ENCODE results near the gene CPEB3.

DNA sequence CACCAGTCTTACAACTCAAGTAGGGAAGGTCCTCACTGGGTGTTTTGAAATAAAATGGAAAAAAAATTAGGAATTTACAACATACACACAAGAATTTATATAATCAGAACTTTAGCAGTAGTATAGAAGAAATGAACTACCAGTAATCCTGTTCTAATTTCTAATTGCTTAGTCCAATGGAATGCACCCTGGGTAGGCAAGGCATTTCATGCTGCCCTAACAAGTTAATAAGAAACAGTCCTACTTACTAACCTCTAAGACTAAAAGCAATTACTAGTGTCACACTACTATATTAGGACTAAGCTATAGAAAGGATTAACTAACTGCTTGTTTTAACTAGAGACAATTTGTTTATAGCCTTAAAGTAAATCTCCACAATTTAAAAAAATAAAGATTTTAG, 209.2 kb downstream of the CPEB3 start:
- TF ChIP-seq, protein P1, sequence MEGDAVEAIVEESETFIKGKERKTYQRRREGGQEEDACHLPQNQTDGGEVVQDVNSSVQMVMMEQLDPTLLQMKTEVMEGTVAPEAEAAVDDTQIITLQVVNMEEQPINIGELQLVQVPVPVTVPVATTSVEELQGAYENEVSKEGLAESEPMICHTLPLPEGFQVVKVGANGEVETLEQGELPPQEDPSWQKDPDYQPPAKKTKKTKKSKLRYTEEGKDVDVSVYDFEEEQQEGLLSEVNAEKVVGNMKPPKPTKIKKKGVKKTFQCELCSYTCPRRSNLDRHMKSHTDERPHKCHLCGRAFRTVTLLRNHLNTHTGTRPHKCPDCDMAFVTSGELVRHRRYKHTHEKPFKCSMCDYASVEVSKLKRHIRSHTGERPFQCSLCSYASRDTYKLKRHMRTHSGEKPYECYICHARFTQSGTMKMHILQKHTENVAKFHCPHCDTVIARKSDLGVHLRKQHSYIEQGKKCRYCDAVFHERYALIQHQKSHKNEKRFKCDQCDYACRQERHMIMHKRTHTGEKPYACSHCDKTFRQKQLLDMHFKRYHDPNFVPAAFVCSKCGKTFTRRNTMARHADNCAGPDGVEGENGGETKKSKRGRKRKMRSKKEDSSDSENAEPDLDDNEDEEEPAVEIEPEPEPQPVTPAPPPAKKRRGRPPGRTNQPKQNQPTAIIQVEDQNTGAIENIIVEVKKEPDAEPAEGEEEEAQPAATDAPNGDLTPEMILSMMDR (IDR thresholded peaks at IDR 0.05; ENCODE audit: extremely low read depth in 1 of 2, insufficient read depth in 1 of 2, low read depth in 1 of 2, low read length in 2 of 2): no peak
- TF ChIP-seq, protein P2, sequence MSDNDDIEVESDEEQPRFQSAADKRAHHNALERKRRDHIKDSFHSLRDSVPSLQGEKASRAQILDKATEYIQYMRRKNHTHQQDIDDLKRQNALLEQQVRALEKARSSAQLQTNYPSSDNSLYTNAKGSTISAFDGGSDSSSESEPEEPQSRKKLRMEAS (IDR thresholded peaks at IDR 0.05; ENCODE audit: insufficient read depth, insufficient read length): no peak
- TF ChIP-seq POLR2A (IDR thresholded peaks at IDR 0.05; ENCODE audit: low read depth, low read length): no peak
- TF ChIP-seq EZH2 (IDR thresholded peaks at IDR 0.05; ENCODE audit: borderline replicate concordance, low read depth, low read length, severe bottlenecking): no peak
- TF ChIP-seq POLR2AphosphoS5 (IDR thresholded peaks at IDR 0.05; ENCODE audit: insufficient read depth, low read depth, low read length): no peak

Measured in endothelial cell of umbilical vein (primary cell).